ENCODE data around the gene NKX1-1.

The NKX1-1 gene

DNA sequence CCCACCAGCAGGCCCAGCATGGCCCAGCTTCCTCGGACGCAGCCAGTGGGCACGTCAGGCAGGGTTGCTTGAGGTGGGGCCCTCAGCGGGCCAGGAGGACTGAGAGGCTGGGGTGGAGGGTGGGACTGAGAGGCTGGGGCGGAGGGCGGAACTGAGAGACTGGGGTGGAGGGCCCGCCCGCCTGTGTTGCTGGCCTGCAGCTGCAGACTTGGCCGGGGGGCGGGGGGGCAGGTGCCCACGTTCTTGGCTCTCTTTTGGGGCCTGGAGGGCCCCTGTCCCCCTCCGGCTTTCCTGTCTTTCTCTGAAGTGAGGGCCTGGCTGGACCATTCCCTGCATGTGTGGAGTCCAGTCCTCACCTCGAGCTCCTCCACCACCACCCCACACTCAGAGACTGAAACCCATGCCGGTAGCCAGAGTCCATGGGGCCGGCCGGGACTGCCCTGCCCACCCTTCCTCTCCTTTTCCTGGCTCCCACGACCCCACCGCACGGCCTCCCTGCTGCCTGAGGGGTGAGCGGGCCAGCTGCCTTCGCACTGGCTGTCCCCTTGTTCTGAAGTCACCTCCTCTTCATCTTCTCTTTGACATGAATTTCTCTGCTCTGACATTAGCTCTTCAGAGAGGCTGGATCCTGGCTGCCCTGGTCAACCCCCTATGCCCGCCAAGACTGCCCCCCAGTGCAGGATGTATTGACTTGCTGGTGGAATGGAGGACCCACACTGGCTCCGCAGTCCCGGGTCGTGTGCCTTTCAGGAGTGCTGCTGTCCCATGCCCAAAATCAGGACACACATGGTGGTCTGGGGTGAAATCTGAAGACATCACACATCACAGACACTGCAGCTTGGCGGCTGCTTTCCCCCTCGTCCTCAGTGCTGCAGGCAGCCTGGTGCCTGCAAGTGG is 10.1 kb upstream of the NKX1-1 start:
- no peak for DNase-seq

DNA sequence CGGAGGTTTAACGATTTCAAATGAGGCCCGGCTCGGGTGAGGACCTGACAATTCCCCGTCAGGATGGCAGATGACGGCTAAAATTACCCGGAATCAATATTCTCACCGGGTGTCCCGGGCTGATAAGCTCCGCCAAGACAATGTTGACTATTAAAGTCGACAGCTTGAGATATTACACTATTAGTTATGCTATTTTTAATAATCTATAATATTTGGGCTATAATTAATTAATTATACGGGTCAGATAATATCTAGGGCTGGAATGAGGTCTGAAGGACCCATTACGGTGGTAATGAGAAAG is 9.4 kb upstream of the NKX1-1 start:
- DNase-seq, result no peak

DNA sequence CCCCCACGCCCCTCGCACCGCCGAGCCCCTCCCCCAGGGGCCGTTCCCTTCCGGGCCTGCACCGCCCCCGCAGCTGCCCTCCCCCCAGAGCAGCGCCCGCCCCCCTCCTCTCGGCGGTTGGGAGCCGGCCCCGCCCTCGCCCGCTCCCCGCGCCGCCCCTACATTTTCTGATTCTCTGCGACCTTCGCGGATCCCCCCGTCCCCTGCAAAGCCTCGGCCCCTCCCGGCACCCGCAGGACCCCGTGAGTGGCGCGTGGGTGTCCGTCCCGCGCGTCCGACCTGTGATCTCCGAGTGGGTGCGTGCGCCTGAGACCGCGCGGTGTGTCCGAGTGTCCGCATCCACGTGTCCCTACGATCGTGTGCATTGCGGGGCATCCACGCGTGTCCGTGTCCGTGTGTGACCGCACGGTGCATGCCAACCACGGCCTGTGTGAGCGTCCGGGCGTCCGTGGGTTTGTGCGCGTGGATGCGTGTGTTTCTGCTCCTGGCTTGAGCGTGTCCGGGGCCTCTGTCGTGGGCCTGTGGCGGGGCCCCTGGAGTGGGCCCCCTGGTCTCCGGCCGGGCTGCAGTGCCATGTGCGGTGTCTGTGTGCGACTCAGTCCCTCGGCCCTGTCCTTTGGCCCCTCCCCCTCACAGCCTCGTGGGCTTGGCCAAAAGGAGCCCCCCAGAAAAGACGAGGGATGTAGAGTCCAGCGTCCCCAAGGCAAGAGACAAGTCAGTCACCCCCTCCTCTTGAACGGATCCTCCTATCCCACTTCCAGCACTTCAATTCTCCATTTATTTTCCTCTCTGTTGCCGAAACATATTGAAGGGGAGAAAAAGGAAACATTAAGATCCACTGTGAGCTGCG is 8.8 kb upstream of the NKX1-1 start:
- no peak for DNase-seq

DNA sequence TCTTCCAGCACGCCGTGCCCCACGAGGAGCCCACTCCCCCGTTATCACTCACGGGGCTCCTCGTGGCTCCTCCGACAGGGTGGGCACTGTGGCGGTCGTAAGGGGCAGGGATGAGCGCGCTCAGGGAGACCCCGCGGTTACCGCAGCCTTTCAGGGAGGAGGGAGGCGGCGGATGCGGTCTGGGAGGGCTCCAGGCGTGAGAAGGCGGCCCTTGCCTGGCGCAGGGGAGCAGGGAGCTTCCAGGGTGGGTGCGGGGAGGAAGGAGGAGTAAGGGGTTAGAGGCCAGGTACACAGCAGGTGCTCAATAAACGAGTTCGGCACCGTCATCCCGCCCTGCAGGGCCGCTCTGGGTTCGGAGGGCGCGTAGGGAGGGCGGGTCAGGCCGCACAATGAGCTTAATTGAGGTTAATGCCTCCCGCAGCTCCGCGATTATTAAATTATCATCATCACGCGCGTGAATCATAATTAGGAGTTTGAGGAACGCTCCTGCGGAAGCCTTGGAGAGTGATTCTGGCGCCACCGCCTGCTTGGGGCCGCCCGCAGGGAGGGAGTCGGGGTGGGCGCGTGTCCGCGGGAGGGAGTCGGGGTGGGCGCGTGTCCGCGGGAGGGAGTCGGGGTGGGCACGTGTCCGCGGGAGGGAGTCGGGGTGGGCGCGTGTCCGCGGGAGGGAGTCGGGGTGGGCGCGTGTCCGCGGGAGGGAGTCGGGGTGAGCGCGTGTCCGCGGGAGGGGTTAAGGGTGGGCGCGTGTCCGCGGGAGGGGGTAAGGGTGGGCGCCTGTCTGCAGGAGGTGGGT is 7.6 kb upstream of the NKX1-1 start:
- DNase-seq, result no peak

DNA sequence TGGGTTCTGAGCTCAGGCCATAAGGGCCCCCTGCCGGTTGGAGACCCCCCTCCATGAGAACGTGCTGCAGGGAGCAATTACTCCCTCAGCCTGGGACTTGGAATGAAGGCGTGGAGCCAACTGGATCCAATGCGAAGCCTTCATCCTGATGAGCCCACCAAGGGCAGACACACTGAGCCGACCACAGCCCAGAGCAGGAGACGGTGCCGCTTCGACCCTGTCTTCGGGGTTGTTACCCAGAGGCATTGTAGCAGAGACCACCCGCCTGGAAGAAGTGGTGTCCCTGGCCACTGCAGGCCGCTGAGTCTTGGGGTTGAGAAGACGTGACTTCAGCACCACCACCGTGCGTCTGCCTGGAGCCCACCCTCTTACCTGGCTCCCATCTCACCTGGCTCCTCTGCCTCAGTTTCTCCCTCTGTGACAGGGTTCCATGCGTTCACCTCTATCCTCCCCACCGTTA is 7.0 kb upstream of the NKX1-1 start:
- no peak for DNase-seq

DNA sequence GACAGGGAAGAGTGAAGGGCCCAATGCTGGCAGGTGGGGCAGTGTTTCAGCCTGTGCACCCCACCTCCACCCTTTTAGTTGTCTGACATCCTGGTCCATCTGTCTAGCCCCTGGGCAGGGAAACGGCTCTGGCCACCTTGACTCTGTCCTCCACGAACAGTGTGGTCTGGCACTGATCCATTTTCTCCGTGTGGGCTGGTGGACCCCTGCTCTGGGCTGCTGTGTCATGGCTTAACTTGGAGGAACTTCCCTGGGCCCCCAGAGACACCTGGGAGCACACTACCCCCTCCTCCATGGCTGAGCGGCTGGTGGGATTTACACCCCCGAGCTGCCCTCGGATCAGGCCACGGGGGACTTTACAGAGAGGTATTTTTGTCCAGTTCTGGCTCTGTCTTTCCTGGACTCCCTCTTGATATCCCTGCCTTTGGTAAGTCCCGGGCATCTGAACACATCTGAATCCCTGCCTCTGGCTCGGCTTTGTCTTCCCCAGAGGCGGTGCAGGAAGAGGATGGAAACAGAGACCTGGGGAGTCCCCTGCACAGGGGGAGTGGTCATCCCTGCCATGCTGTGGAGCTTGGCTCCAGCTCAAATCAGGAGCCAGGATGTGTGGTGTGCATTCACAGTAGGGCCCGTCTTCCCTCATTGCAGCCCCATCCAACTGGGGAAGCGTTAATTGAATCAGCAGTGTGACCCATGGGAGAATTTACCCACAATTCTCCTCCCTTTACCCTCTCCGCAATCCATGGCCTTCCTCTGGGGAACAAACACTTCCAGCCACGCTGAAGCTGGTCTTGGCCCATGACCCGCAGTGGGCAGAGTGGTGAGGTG is 6.3 kb upstream of the NKX1-1 start:
- DNase-seq, result no peak

DNA sequence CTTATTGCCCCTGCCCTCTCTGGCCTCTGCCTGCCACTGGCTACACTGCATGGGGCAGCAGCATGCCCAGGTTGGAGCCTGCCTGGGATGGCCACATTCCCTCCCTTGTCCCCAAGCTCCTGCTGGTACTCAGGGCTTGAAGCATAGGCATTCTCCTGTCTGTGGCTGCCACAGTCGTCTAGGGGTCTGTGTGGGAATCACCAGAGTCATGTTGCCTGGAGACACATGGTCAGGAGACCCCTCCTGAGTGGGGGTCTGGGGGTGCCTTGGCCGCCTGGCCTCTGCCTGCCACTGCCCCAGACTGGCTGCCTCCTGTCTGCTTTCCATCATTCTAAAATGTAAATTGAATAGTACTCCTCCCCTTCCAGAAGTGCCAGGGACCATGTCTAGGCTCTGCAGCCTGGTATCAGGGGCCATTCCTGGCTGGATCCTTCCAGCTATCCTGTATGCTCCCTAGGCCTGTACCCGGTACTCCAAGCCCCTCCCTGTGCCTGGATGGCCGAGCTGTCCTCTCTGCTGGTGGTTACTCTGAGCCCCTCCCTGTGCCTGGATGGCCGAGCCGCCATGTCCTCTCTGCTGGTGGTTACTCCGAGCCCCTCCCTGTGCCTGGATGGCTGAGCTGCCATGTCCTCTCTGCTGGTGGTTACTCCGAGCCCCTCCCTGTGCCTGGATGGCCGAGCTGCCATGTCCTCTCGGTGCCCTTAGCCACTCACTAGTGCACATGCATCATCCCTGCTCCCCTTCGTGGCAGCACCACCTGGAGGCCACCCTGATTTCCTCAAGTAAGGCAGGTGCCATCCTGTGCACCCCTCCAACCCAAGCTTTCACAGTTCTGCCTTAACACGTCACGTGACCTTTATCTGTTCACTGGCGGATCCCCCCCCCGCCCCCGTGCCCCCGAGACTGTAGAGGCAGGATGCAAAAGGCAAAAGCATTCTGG is 5.5 kb upstream of the NKX1-1 start:
- DNase-seq, result no peak

DNA sequence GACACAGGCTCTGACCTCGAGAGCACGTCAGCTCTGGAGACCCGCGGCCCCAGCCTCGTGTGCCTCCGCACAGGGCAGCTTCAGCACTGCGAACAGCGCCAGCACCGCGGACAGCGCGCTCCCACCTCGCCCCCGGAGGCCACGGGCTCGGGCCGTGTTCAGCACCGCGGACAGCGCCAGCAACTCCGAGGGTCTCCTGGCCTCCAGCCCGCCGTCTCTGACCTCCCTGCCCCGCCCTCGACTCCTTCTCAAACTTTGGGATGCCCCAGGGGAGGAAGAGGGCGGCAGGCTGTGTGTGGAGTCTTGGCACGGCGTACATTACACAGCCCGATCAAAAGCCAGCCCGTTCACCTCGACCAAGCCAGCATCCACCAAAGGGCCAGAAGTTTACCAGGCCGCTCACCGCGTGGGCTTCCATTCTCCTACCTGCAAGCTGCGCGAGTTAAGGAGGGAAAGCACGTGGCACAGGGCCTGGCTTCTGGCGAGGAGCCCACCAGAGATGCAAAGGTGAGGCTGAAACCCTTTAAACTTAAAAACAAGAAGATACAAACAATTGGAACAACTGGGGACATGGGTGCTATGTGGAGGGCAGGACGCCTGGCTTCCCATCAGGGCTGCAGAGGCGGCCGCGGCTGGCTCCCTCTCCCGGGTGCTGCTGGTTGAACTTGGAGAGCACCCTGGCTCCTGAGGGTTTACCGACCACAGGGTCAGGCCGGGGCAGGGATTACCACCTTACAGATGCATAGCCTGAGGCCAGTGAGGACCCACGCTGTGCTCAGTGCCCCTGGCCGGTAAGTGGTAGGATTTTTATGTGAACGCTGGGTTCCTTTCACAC is 4.5 kb upstream of the NKX1-1 start:
- DNase-seq, result peak; percentile 16

DNA sequence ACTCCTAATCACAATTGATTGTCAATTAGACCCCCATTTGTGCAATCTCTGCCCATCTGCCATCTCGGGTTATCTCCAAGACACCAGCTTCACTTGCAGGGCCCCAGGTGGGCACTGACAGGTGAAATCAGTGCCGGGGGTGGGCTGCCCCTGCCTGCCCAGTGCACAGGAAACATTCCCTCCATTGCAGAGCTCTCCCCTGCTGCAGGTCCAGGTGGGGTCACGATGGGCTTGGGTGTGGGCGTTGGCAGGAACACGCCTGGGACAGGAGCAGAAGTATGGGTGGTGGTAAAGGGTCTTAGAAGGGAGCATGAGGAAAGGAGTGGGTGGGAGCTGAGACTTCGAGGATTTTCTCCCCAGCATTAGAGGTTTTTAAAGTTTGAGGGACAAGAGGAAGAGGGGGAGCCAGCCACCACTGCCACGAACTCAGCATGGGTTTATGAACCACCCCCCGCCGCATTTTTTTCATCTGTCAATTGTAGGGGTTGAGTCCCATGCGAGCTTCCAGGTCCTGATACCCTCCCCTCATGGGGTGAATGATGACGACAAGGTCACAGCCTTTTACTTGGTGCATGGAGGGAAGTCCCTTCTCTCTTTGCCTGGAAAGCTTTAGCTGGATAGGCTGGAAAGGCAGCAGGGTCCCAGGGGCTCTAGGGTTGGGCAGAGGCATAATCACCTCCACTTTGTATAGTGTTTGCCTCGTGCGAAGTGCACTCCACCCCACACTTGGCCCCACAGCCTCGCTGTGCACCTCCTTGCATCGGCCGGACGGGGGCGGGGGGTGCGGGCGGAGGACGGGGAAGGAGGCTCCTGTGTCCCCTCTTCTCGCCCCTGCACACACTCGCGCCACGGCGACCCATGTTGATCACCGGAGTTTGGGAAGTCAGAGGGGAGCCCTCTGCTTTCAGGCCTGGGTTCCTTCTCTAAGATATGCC is 3.5 kb upstream of the NKX1-1 start:
- no peak for DNase-seq

DNA sequence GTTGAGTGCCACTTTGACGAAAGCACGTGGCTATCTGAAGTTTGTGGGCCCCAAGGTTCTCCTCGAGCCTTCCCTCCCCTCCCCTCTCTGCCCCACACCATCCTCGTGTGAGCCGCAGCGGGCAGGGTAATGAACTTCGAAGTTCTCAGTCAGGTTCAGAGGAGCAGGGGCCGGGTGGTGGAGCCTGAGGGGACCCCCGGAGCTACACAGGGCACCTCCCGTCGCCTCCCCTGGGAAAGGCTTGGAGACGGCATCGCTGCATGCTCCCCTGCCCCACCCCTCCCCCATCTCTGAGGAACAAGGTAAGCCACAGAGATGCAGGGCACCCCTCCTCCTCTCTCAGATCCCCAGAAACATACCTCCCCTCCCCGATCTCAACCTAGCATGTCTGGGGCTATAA is 2.8 kb upstream of the NKX1-1 start:
- DNase-seq, result no peak

DNA sequence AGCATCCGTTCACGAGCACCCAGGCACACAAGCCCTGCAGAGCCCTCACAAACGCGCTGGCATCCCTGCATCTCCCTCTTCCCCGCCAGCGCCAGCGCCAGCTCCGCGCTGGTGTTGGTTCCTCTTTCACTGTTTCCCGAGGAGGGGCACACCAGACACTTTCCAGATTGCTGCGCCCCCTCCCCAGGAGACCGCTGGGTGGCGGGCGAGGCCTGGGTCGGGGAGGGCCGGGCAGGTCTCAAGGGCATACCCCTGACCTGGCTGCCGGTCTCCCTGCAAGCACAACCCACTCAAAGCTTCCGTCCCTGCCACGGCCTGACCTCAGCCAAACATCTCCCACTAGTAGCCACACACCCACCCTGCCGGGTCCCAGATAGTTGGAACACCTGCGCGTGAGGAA is 2.2 kb upstream of the NKX1-1 start:
- DNase-seq, result no peak

DNA sequence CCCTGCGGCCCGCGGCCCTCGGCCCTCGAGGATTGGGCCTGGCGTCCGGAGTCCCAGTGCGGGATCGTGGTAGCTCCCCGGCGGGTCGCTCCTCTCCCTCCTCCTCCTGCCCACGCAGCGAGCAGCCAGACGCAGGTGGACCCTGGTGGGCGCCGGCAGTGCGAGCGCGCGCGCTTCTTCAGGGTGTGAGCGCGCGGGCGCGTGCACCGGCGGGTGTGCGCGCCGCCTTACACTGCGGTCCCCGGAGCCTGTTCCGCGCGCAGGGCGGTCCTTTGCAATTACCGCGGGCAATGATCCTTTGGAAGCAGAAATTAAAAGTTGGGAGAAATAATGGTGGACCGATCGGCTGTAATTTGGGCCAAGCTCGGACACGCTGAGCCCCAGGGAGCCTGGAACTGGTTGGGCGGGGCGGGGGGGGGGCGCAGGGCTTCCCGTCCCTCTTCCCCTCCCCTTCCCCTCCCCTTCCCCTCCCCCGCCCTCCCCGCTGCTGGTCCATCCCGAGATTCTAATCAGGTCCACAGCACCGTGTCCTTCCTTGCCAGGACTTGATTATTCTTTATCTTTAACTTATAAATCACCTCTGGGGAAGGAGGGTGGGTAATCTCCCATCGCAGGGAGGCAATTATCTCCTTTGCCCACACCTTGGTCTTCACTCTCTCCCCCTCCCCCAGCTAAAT is 1.6 kb upstream of the NKX1-1 start:
- DNase-seq, result no peak

DNA sequence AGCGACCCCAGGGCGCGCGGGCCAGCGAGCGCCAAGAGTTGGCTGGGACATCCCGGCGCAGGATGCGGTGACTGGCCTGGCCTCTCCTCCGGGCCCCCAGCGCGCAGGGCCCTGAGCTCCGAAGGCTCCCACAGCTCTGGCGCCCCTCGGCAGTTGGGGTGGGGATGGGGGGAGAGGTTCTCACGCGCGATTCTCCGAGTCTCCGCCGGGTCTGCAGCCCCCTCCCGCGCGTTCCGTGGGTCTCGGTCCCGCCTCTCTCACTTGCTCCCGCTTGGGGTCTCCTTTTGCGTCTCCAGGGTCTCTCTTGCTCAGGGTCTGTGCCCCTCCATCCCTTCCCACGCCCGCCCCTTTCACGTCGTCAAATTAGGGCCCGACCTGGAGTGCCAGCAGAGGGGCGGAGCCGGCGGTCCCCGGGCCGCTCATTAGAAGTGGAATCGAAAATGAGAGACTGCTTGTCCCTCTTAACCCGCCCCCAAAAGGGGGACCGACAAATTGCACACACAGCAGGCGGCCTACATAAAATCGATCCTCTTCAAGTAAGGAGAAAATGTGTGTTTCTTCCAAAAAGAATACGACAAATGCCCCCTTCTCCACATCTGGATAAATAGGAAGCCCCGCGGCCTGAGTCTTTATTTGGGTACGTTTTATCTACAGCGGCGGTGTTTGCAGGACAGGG is 877 bp upstream of the NKX1-1 start:
- no peak for DNase-seq

DNA sequence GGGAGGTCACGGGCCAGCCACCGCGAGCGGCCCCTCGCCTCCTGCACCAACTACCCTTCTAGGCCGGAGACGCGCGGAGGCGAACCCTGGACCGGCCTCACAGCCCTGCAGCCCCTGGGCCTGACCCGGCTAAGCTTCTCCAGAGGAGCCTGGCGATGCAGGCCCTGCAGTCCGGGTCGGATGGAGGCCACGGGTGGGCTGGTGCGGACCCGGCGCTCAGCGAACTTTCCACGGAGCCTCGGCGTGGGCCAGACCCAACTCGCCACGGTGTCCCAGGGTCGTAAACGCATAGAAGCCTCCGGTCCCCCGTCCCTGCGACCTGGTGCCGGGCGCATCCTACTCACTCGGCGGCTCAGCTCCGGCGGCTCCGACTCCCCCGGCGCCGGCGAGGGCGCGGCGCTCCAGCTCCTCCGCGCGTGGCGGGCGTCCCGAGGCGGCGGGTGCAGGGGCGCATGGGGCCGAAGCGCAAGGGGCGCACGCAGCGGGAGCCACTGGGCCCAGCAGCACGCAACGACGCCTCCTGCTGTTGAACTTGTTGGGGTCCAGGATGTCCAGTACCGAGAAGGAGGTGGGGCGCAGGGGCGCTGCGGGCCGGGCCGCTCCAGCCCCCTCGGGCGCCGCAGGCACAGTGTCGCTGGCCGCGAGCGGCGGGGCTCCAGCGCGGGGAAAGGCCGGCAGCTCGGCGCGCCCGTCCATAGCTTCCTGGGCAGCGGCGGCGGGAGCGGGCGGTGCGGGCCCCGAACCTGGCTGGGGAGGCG is 427 bp downstream of the NKX1-1 start:
- DNase-seq, result no peak

DNA sequence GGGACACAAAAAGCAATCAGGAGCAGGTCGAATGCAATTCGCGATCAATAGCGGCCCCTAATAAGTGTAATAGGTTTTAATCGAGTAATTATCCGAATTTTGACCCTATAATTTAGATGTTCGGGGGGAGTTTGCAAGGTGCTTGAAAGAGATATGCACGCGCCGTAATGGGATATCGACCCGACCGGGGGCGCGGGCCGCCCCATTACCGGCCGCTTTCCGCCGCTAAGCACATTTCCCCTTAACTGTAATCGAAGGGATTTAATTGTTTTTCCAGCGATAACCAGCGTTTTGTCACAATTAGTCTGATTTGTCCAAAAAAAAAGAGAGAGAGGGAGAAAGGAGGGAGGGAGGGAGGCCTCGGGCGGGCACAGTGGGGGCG is 997 bp downstream of the NKX1-1 start:
- no peak for DNase-seq

DNA sequence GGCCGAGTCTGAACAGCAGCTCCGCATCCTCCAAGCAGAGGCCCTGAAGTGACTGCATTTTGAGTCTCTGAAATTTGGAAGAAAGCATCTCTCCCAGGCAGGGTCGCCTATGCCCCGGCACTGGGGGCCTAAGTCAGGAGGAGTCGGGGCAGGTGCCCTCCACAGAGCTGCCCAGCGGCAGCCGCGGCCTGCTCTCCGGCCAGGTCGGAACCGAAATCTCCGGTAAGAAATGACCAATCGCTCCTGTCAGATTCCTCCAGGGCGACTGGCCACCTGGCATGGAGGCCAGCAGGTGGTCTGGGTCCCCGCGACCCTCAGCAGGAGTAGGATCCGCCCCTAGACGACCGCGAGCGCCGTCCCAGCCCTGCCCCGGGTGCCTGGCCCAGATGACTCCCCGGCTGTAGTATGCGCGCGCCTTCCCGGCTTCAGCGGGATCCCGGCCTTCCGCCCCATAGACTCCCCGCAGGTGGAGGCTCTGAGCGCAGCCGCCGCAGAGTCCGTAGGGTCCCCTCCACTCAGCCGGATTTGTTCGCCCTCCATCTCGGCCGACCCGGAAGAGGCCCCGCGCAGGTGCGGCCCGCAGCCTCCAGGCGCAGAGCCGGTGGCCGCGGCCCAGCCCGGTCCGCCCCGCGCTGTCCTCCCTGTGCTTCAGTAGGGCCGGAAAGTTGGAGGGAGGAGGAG is 1.5 kb downstream of the NKX1-1 start:
- no peak for DNase-seq

Data from T-helper 9 cell (primary cell).